HepG2 (cell line): ENCODE results near the gene WDR54. TPM values are rescaled to one million over a fixed set of nuclear protein-coding genes. Genes with fewer than 3 reads are reported as not detected.

Experiments used
- ELF3 ChIP-seq: IDR thresholded peaks from 2 replicates; pipeline ENCODE4 v1.6.1; 2016; ENCODE audit warnings: missing genetic modification reagents, missing compliant biosample characterization
- FOXK1 ChIP-seq: sonication (generic); formaldehyde crosslinking; IDR thresholded peaks from 2 replicates; pipeline ENCODE4 v1.4.0; 2020; ENCODE audit warnings: low read depth, missing genetic modification reagents, borderline replicate concordance
- GATA4 ChIP-seq: sonication (generic); IDR thresholded peaks from 2 replicates; pipeline ENCODE4 v1.6.1; 2016; ENCODE audit warnings: antibody characterized with exemption, low read depth, borderline replicate concordance
- HMG20A ChIP-seq: IDR thresholded peaks from 2 replicates; pipeline ENCODE4 v1.6.1; 2016; ENCODE audit warnings: borderline replicate concordance
- MBNL3 ChIP-seq: fragments of 250-450 bp; sonication (Bioruptor Pico); conservative IDR thresholded peaks from 2 replicates; pipeline ENCODE4 v1.8.0; 2022; ENCODE audit warnings: mild to moderate bottlenecking, inconsistent platforms
- NFKBIZ ChIP-seq: IDR thresholded peaks from 2 replicates; pipeline ENCODE4 v1.6.1; 2018; ENCODE audit warnings: missing genetic modification reagents, missing compliant biosample characterization
- RARA ChIP-seq: IDR thresholded peaks from 2 replicates; pipeline ENCODE4 v1.6.1; 2016; ENCODE audit warnings: missing genetic modification reagents, missing compliant biosample characterization
- RXRB ChIP-seq: IDR thresholded peaks from 2 replicates; pipeline ENCODE4 v1.6.1; 2016; ENCODE audit warnings: borderline replicate concordance, missing genetic modification reagents, missing compliant biosample characterization
- SP140L ChIP-seq: sonication (generic); formaldehyde crosslinking; IDR thresholded peaks from 2 replicates; pipeline ENCODE4 v1.4.0; 2020; ENCODE audit warnings: missing genetic modification reagents, borderline replicate concordance
- TCF7 ChIP-seq: sonication (generic); IDR thresholded peaks from 2 replicates; pipeline ENCODE4 v1.6.1; 2016; ENCODE audit warnings: antibody characterized with exemption, low read depth
- ZBTB3 ChIP-seq: sonication (generic); formaldehyde crosslinking; IDR thresholded peaks from 2 replicates; pipeline ENCODE4 v1.4.0; 2020; ENCODE audit warnings: low read depth, mild to moderate bottlenecking, moderate library complexity, missing genetic modification reagents, borderline replicate concordance
- ZNF253 ChIP-seq: sonication (generic); formaldehyde crosslinking; IDR thresholded peaks from 2 replicates; pipeline ENCODE4 v1.8.0; 2022; ENCODE audit warnings: mild to moderate bottlenecking, missing genetic modification reagents, borderline replicate concordance
- ZNF33B ChIP-seq: sonication (generic); formaldehyde crosslinking; IDR thresholded peaks from 2 replicates; pipeline ENCODE4 v1.5.1; 2020; ENCODE audit warnings: mild to moderate bottlenecking, missing genetic modification reagents
- ZNF616 ChIP-seq: sonication (generic); formaldehyde crosslinking; IDR thresholded peaks from 2 replicates; pipeline ENCODE4 v1.5.0; 2020; ENCODE audit warnings: low read depth, mild to moderate bottlenecking, missing genetic modification reagents
- ZNF772 ChIP-seq: sonication (generic); formaldehyde crosslinking; IDR thresholded peaks from 2 replicates; pipeline ENCODE4 v1.5.0; 2020; ENCODE audit warnings: mild to moderate bottlenecking, missing genetic modification reagents
- ZNF83 ChIP-seq: sonication (generic); formaldehyde crosslinking; IDR thresholded peaks from 2 replicates; pipeline ENCODE4 v1.4.0; 2020; ENCODE audit warnings: missing genetic modification reagents, mild to moderate bottlenecking, borderline replicate concordance
- ZSCAN9 ChIP-seq: IDR thresholded peaks from 2 replicates; pipeline ENCODE4 v1.6.1; 2016; ENCODE audit warnings: borderline replicate concordance
- polyA plus RNA-seq, 8 experiments: library from polyadenylated mRNA; depleted of rRNA in 3 of 8; stranded (reverse) in 7 of 8; unstranded in 1 of 8; fragments of >200 nt; fragmentation: Illumina TruSeq in 4 of 8; extraction: Trizol in 4 of 8; gene quantifications; 2 replicates each; pipeline versions ENCODE4 v1.2.1 to v1.2.3, GENCODE V29; 2011 to 2016; ENCODE audit warnings: low read depth in 4 of 8, missing spikeins in 1 of 8, mixed read lengths in 1 of 8; ENCODE audit not compliant: insufficient read depth in 1 of 8
- total RNA-seq, 5 experiments: library from RNA; depleted of rRNA; stranded (reverse); fragments of >200 nt; fragmentation: Illumina TruSeq; extraction: Trizol; gene quantifications; 2 replicates each; pipeline ENCODE4 v1.2.3, GENCODE V29; 2016; ENCODE audit warnings: low read depth in 1 of 5
- TF ChIP-seq, protein P1 (sequence below): sonication (generic); formaldehyde crosslinking; IDR thresholded peaks from 2 replicates; pipeline ENCODE4 v1.9.0; 2021; ENCODE audit warnings: missing genetic modification reagents, mild to moderate bottlenecking, borderline replicate concordance
- TF ChIP-seq, protein P2 (sequence below), 2 experiments: sonication (generic) in 1 of 2; formaldehyde crosslinking in 1 of 2; IDR thresholded peaks; 2 replicates each; pipeline versions ENCODE4 v1.4.0 to v1.6.1; 2018 to 2020; ENCODE audit warnings: missing genetic modification reagents in 2 of 2, borderline replicate concordance in 1 of 2, low read depth in 1 of 2, mild to moderate bottlenecking in 1 of 2, missing biosample characterization in 1 of 2
- TF ChIP-seq, protein P3 (sequence below): sonication (generic); formaldehyde crosslinking; IDR thresholded peaks from 2 replicates; pipeline ENCODE4 v1.5.0; 2020; ENCODE audit warnings: missing genetic modification reagents, mild to moderate bottlenecking, borderline replicate concordance
- TF ChIP-seq, protein P4 (sequence below): sonication (generic); formaldehyde crosslinking; IDR thresholded peaks from 2 replicates; pipeline ENCODE4 v1.4.0; 2020; ENCODE audit warnings: missing genetic modification reagents
- TF ChIP-seq, protein P5 (sequence below): IDR thresholded peaks from 2 replicates; pipeline ENCODE4 v1.6.1; 2016; ENCODE audit warnings: missing compliant biosample characterization, missing genetic modification reagents, borderline replicate concordance

WDR54 gene
- total and polyA plus RNA-seq, 2 of the 13 experiments (the other 11 are each of a cell fraction or from before 2014, with no cell fraction given): 2.0 to 17.3 TPM

DNA sequence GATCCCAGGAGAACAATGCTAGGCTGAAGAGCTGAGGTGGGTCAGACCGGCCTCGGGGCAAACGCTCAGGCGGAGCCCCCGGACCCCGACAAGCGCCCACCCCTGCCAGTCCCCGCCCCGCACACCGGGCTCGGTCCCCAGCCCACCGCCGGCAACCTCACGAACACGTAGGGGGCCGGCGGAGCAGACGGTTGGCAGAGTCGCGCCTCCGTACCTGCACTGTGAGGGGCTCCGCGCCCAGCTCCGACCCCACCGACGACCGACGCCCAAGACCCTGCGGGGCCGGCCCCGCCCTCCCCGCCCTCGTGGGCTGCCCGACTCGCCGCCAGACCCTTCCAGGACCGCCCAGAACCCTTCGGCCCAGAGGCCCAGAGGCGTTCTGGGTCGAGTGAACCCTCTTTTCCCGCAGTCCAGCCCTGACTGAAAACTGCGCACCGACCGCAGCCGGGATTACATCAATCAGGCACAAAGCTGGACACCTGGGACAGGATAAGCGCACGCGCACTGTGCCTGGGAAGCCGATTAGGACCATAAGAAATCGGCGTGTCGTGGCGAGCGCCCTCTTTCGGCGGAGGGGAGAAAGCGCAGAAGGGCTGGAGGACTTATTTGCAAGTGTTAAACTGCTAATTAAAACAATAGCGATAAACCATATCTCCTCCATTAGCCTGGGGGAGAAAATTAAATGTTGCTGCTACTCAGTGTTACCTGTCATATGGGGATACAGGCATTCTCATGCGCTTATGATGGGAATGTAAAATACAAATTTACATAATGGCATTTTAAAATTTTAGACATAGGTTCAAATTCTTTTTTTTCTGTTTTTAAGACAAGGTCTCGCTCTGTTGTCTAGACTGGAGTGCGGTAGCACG, 29.7 kb upstream of the WDR54 start (continued):
- TF ChIP-seq RARA (CRISPR knock-in tag) (no peak), ZBTB3 (CRISPR knock-in tag) (no peak), ZNF772 (CRISPR knock-in tag) (no peak), RXRB (CRISPR knock-in tag) (peak; percentile 56; the same call in 1 of the 2 replicates), HMG20A (CRISPR knock-in tag) (no peak), ZNF253 (CRISPR knock-in tag) (0 out of 2 replicates have a peak, but pooled peaks have one; percentile 57), FOXK1 (CRISPR knock-in tag) (peak; percentile 62), ZNF83 (peak; percentile 35; the same call in 1 of the 2 replicates), MBNL3 (CRISPR knock-in tag) (no peak), SP140L (no peak; the same call in 1 of the 2 replicates), ZNF616 (no peak; the same call in 1 of the 2 replicates), NFKBIZ (0 out of 2 replicates have a peak, but pooled peaks have one; percentile 11), ELF3 (peak; percentile 71; the same call in 1 of the 2 replicates), GATA4 (no peak), ZSCAN9 (CRISPR knock-in tag) (peak; percentile 81), ZNF33B (CRISPR knock-in tag) (no peak), TCF7 (no peak)
- TF ChIP-seq, protein P1, sequence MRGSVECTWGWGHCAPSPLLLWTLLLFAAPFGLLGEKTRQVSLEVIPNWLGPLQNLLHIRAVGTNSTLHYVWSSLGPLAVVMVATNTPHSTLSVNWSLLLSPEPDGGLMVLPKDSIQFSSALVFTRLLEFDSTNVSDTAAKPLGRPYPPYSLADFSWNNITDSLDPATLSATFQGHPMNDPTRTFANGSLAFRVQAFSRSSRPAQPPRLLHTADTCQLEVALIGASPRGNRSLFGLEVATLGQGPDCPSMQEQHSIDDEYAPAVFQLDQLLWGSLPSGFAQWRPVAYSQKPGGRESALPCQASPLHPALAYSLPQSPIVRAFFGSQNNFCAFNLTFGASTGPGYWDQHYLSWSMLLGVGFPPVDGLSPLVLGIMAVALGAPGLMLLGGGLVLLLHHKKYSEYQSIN (CRISPR knock-in tag): no peak
- TF ChIP-seq, protein P2, sequence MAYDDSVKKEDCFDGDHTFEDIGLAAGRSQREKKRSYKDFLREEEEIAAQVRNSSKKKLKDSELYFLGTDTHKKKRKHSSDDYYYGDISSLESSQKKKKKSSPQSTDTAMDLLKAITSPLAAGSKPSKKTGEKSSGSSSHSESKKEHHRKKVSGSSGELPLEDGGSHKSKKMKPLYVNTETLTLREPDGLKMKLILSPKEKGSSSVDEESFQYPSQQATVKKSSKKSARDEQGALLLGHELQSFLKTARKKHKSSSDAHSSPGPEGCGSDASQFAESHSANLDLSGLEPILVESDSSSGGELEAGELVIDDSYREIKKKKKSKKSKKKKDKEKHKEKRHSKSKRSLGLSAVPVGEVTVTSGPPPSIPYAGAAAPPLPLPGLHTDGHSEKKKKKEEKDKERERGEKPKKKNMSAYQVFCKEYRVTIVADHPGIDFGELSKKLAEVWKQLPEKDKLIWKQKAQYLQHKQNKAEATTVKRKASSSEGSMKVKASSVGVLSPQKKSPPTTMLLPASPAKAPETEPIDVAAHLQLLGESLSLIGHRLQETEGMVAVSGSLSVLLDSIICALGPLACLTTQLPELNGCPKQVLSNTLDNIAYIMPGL (CRISPR knock-in tag; IDR thresholded peaks at IDR 0.05; ENCODE audit: borderline replicate concordance in 1 of 2, low read depth in 1 of 2): peak; percentile 95 to 96
- TF ChIP-seq, protein P3, sequence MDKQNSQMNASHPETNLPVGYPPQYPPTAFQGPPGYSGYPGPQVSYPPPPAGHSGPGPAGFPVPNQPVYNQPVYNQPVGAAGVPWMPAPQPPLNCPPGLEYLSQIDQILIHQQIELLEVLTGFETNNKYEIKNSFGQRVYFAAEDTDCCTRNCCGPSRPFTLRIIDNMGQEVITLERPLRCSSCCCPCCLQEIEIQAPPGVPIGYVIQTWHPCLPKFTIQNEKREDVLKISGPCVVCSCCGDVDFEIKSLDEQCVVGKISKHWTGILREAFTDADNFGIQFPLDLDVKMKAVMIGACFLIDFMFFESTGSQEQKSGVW (CRISPR knock-in tag): no peak
- TF ChIP-seq, protein P4, sequence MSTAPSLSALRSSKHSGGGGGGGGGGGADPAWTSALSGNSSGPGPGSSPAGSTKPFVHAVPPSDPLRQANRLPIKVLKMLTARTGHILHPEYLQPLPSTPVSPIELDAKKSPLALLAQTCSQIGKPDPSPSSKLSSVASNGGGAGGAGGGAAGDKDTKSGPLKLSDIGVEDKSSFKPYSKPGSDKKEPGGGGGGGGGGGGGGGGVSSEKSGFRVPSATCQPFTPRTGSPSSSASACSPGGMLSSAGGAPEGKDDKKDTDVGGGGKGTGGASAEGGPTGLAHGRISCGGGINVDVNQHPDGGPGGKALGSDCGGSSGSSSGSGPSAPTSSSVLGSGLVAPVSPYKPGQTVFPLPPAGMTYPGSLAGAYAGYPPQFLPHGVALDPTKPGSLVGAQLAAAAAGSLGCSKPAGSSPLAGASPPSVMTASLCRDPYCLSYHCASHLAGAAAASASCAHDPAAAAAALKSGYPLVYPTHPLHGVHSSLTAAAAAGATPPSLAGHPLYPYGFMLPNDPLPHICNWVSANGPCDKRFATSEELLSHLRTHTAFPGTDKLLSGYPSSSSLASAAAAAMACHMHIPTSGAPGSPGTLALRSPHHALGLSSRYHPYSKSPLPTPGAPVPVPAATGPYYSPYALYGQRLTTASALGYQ: peak; percentile 66; the same call in 1 of the 2 replicates
- TF ChIP-seq, protein P5, sequence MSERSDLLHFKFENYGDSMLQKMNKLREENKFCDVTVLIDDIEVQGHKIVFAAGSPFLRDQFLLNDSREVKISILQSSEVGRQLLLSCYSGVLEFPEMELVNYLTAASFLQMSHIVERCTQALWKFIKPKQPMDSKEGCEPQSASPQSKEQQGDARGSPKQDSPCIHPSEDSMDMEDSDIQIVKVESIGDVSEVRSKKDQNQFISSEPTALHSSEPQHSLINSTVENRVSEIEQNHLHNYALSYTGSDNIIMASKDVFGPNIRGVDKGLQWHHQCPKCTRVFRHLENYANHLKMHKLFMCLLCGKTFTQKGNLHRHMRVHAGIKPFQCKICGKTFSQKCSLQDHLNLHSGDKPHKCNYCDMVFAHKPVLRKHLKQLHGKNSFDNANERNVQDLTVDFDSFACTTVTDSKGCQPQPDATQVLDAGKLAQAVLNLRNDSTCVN (CRISPR knock-in tag): 0 out of 2 replicates have a peak, but pooled peaks have one; percentile 41
